Vagina (tissue), 2 donors: ENCODE results near the gene SLC26A4.

ENCODE experiments used
- POLR2A ChIP-seq, 2 donors: fragments of 450-650 bp; IDR thresholded peaks; one replicate each; pipeline ENCODE4 v1.6.1; 2017; ENCODE audit warnings: antibody characterized with exemption in 2 of 2, mild to moderate bottlenecking in 2 of 2, moderate library complexity in 2 of 2
- POLR2AphosphoS5 ChIP-seq, 2 donors: sonication (generic); formaldehyde crosslinking; IDR thresholded peaks; one replicate each; pipeline ENCODE4 v1.9.0; 2017; ENCODE audit warnings: antibody characterized with exemption in 2 of 2, mild to moderate bottlenecking in 2 of 2, low read depth in 1 of 2; ENCODE audit not compliant: insufficient read depth in 1 of 2
- TF ChIP-seq, protein P1 (sequence below), 3 experiments: fragments of 450-650 bp in 2 of 3; fragments of 200-600 bp in 1 of 3; sonication (generic) in 1 of 3; IDR thresholded peaks; one replicate each; pipeline ENCODE4 v1.5.1; 2017 to 2019; ENCODE audit warnings: antibody characterized with exemption in 3 of 3, mild to moderate bottlenecking in 2 of 3, moderate library complexity in 2 of 3

DNA sequence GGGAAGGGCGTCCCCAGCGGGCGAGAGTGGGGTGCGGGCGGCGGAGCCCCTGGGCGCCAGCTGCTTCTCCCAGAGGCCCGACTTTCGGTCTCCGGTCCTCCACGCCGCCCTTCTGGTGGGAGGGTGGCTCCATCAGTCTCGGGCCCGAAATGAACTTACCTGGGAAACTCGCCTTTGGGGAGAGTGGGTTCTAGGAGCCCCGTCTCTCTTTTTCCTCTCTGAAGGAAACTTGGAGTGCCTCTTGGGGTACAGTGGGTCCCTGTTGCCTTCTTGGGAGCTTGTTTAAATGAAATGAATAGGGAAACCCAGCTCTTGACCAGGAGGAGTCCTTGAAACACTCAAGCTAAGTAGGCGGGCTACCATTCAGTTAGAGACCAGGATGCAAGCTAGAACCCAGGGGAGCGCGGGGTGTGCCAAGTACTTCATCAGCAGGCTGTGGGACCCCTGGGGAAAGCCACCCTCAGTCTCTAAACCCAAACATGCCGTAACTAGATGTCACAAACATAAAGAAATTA, 1.3 kb downstream of the SLC26A4 start:
- TF ChIP-seq POLR2AphosphoS5 (IDR thresholded peaks at IDR 0.05; ENCODE audit: insufficient read depth in 1 of 2, low read depth in 1 of 2) = no peak
- TF ChIP-seq, protein P1, sequence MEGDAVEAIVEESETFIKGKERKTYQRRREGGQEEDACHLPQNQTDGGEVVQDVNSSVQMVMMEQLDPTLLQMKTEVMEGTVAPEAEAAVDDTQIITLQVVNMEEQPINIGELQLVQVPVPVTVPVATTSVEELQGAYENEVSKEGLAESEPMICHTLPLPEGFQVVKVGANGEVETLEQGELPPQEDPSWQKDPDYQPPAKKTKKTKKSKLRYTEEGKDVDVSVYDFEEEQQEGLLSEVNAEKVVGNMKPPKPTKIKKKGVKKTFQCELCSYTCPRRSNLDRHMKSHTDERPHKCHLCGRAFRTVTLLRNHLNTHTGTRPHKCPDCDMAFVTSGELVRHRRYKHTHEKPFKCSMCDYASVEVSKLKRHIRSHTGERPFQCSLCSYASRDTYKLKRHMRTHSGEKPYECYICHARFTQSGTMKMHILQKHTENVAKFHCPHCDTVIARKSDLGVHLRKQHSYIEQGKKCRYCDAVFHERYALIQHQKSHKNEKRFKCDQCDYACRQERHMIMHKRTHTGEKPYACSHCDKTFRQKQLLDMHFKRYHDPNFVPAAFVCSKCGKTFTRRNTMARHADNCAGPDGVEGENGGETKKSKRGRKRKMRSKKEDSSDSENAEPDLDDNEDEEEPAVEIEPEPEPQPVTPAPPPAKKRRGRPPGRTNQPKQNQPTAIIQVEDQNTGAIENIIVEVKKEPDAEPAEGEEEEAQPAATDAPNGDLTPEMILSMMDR (IDR thresholded peaks at IDR 0.05) = no peak
- no peak for TF ChIP-seq POLR2A (IDR thresholded peaks at IDR 0.05)
